ENCODE results near the gene LAMA5.
A peak's percentile ranks its signal among the peaks of the same experiment; 100 is the strongest.
"Not testable (repeated sequence)": the region's sequence is repeated elsewhere in the genome, so short reads cannot be mapped to it uniquely, and the experiment has no call there.

Gene LAMA5

DNA sequence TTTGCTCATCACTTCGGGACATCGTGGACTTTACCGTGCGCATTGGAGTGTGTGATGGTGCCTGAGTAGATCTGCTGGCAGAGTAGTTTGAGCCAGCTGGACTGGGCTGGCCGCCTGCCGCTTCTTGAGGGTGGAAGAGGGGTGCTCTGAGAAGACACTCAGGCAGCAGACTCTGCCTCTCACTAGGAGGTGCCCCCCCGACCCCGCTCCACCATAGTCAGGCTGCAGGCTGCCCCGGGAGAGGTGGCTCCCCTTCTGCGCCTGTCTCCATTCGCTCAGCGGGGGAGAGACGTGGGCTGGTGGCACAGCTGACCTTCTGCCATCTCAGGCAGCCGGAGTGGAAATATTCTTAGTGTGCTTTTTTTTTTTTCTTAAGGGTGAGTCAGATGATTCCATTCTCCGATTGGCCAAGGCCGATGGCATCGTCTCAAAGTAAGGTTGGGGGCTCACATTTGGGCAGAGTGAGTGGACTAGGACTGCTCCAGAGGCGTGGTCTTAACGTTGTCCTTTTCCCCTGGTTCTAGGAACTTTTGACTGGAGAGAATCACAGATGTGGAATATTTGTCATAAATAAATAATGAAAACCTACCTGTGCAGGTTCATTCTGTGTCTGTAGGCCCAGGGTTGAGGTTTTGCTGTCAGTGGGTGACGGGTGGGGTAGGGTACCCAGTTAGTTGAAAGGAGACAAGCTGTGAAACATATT lies 21.0 kb upstream of the LAMA5 start:
- peak; percentile 20 for DNase-seq

DNA sequence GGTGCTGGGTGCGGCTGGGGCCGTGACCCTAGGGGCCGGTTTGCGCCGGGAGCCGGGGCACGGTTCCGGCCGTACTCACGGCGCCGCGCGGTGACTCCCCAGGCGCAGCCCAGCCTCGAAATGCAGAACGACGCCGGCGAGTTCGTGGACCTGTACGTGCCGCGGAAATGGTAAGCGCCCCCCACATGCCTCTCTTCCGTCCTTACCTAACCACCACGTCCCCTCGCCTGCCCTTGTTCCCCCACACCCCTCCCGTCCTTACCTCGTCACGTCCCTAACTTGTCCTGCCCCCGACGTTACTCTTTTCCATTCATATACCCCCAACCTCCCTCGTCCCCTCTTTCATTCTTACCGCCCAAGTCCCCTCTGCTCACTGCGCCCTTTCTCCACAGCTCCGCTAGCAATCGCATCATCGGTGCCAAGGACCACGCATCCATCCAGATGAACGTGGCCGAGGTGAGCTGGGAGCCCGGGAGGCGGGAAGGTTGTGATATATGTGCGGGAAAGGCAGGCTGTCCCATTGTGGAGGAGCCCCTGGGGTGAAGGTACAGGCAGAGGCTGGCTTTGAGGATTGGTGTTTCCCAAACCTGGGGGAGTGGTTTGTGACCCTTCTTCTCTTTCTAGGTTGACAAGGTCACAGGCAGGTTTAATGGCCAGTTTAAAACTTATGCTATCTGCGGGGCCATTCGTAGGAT lies 20.3 kb upstream of the LAMA5 start:
- peak; percentile 43 for DNase-seq

DNA sequence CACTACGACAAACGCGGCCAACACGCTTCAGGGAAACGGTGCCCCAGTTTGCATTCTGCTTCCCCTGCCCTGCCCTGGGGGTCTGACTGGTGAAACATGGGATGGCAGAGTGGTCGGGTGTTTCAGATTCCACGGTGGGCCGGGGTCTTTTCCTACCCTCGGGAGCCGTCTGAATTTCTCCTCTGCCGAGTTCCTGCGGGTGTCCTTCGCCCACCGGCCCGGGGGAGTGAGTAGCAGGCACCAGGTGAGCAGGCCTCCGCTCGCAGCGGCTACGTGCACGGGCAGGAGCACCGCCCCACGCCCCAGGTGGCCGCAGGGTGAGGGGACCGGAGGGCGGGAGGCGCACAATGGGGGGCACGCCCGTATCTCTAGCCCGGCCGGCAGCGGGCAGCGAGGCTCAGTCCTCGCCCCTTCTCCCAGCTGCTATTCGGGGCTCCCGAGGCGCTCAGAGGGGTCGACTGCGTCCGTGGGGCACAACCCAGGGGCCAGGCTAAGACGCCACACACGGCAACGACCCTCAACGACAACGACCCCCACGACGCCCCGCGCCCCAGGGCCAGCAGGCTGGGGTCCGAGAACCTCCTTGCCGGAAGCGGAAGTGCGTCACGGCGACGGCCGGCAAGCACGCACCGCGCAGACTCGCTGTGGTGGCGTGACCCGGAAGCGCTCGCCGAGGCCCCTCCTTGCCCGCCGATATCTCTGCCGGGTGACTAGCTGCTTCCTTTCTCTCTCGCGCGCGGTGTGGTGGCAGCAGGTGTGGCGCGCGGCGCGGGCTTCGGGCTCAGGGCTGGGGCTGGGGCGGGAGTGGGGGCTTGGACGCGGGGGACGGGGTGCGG lies 19.5 kb upstream of the LAMA5 start, which contains the start of gene RPS21:
Gene RPS21 (plus strand): TSS at position 721 of the 836 bp plus-strand sequence. CDS start 236 bp downstream, outside the sequence.
- DNase-seq = peak; percentile 91

DNA sequence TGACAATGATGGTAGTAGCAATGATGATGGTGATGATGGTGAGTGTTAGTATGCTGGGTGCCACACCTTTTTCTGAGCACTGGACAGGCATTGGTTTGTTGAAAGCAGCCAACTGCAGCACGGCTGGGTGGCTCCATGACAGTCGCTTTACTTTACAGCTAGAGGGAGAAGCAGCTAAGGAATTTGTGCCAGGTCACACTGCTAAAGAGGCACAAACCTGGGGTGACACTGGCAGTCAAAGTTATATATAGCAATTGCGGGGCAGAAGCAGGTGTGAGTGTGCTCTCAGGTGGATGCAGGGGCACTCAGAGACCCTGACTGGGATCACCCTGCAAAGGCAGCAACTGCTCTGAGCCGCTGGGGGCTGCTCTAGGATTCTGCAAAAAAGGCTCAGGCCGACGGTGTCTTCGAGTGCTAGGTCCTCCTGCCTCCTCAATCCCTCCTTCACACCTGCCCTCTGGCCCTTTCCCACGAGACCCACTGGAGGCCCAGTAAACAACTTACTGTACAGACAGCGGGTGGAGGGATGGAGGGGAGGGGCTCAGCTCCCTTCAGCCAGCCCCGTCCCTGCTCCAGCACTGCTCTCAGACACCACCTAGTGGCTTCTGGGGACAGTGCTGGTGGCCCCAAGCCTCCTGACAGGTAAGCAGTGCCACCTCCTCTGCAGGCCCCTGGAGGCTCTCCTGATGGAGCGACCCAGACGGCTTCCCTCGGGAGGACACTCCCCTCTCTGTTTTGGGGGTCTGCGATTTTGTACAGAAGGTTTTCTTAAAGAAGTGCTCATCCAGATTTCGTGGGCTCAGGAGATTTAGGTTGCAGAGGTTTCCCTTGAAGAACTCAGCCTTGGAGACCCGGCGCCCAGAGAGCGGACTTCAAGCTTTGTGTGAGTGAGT lies 15.4 kb upstream of the LAMA5 start:
- peak; percentile 70 for DNase-seq

DNA sequence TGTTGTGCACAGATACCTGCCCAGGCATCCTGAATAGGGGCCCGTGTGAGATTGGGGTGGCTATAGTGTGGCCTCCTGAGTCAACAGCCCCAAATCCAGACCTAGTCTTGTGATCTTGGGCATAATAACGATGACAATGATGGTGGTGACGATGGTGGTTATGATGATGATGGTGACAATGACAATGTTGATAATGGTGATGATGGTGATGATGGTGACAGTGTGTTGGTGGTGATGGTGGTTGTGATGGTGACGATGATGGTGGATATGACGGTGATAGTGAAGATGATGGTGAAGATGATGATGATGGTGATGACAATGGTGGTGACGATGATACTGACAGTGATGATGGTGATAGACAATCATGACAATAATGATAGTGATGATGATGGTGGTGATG lies 14.7 kb upstream of the LAMA5 start:
- DNase-seq = no peak

DNA sequence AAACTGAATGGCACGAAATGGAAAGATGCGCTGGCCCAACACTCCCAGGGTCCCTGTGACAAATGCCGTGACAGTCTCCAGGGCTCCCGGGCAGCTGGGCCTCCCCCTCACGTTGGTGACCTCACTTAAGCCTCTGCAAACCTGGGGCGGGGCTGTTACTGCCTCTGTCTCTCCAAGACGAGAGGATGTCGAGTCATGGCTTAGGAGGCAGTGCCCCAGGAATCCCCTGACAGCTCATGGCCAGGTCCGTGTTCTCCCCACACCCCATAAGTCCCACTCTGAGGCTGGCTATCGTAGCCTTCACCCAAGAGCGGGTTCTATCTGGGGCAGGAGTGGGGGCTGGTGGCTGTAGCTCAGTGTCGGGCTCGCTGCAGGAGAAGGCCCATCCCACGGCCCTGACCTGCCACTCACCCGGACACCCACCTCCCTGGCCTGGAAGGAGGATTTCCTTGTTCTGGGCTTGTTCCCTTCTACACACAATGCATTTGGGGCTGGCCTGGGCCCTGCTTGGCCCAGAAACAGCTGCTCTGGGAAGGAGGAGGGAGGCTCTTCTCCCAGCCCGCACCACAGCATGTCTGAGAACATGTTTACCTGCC lies 14.2 kb upstream of the LAMA5 start:
- DNase-seq = no peak

DNA sequence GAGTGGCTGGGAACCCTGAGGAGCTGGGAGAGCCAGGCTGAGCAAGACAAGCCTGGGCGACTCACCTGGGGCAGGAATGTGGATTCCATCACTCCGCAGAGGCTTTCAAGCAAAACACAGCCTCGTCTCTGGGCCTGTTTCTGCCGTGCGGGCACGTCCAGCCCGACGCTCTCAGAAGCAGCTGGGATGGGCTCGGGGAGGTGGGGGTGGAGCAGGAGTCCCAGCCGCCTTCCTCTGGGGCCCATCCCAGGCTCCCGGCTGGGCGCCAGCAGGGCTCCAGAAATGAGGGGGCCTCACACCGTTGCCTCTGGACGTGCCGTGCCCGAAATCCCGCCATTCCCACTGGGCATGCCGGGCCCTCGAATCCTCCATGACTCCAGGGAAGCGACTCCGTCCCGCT lies 11.1 kb upstream of the LAMA5 start:
- no peak for DNase-seq

DNA sequence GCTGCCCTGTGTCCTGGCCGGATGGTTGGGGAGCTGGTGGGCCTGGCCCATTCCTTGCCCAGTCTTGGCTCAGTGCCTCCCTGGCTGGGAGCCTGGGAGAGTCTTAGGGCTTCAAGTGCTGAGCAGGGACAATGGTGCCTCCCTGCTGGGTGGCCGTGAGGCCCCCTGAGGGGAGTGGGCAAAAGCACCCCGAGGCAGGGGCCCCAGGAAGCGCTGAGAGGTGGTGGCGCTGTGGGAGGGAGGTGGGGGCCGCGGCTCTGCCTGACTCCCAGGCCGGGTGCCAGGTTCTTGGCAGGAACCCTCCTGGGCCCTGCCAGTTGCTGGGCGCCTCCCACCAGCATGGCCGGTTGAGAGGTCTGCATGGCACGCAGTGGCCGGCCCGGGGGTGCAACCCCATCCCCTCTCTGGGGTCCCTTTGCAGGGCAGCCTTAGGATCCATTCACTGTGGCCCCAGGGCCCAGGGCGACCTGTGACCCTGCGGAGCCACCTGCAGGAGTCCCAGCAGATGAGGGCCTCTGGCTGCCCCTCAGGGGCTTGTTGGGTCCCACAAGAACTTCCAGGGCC lies 10.6 kb upstream of the LAMA5 start:
- no peak for DNase-seq

DNA sequence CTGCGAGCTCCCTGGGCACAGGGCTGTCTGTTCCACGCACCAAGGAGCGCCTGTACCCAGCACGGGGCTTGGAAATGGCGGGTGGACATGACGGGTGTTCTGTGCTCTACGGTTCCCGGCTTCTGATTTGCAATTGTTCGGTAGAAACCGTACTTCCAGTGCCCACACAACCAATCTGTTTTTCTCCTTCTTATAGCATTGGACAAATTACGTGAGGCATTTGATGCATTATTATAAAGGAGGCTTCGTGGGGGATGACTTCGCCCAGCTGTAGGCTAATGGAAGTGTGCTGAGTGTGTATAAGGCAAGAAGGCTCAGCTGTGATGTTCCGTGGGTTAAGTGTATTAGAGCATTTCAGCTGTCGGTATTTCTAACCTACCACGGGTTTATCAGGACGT lies 10.0 kb upstream of the LAMA5 start:
- no peak for DNase-seq

DNA sequence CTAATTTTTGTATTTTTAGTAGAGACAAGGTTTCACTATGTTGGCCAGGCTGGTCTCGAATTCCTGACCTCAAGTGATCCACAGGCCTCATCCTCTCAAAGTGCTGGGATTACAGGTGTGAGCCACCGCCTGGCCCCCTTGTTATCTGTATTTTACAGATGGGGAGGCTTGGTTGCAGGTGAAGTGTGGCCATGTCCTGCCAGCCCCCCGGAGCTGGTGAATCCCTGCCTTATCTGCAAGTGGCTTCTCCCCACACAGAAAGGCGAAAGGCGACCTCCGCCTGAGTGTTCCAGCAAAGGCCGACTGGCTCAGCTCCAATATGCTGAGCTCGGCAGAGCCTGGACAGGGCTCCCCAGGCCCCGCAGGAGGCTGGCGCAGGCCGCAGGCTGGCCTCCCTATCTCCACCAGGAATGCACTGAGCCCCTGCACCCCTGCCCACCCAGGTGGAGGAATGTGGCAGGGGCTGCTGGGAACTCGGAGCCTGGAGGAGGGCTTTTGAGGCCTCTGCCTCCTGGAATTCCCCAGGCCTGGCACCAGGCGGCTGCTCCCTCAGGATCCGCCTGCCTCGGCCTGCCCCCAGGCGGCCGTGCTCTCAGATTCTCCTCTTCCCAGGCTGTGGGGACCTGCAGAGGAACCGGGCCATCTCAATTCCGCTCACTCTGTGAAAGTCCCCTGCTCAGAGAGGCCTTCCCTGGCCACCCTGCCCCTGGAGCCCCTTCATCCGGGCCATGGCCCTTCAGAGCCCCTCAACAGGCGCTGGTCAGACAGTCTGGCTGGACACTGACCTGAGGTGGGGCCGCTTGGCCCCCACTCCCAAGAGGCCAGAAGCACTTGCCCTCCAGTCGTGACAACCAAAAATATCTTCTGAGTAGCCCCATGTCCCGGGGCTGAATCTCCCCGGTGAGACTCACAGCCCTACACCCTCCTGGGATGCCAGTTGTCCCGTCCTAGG lies 9.3 kb upstream of the LAMA5 start:
- no peak for DNase-seq

DNA sequence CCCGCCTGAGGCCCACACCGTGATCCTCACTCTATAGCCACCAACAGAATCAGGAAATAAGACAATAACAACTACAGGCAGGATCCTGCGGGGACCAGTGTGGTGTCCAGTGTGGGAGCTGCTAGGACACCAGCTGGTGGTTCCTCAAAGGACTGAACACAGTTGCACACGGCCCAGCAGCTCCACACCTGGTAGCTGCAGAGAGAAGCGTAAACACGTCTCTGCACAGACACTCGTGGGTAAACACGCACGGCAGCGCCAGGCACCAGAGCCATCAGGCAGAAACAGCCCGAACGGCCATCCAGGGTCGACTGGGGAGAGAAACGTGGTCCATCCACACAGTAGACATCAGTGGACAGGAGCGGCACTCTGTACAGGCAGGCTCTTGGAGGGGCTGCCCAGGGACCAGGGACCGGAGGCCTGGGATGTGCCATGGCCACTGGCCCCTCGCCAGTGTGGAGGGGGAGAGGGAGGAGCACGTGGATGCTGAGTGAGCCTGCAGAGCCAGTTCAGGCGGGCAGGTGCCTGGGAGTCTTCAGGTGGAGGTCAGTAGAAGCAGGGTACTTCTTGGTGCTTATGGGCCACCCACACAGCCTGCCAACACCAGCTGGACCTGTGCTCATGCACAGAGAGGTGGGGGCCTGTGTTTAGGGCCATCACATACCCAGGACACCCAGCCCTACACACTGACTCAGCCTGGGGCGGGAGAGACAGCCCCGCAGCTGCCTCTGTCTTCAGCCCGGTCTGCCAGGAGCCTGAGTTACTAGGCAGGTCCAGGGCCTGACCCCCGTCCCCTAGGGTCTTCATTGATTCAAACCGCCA lies 7.4 kb upstream of the LAMA5 start:
- no peak for DNase-seq

DNA sequence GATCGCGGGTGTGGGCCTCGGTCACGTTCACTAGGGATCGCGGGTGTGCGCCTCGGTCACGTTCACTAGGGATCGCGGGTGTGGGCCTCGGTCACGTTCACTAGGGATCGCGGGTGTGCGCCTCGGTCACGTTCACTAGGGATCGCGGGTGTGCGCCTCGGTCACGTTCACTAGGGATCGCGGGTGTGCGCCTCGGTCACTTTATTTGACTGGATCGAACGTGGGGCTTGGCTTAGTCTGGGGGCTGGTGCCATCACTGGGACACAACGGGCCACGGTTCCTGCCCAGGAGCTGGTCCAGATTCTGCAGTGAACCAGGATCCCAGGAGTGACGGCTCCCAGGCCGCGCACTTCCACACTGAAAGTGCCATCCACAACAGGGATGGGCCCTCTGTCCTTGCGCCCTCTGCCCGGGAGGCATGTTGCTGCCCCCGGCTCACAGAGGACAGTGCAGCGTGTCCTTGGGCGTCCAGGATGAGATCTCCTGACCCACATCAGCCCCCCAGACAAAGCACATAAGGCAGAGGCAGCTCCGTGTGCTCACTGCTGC lies 6.6 kb upstream of the LAMA5 start:
- not testable (repeated sequence) for DNase-seq

DNA sequence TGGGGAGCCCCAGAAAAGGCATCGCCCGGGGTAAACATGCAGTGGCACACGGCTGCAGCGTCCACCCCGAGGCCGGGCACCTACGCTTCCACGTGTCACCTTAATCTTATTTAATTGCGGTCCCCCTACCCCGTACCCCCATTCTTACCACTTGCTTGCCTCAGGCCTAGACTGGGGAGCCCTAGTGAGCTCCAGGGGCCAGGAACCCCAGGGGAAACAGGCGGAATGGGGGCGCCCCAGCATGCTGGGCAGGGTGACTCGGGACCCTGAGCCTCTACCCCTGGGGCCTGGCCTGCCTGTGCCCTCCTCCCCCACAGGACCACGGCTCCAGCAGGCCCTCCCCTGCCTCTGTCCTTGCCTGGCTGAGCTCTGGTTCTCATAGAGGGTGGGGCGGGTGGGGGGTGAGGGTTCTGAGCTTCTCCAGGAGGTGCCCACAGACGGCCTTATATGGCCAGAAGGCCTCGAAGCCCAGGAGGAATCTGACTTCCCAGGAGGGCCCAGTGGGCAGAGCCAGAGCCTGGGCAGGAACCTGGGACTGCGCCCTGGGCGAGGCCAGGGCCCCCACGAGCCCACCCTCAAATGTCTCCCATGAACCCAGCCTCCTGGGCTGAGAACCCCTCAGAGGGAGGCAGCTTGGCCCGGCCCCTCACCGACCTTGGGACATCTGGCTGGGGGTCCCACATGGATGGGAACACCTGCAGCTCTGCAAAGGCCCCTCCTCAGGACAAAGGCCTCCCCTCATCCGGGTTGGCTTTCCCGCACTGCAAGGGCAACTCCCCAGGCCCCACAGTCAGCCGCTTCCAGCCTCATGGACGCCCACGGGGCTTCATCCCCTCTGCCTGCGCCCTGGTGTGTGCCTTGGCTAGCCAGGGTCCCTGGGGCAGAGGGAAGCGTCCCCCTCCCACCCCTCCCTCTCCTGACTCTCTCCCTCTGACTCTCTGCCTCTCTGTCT lies 5.2 kb upstream of the LAMA5 start:
- no peak for DNase-seq

DNA sequence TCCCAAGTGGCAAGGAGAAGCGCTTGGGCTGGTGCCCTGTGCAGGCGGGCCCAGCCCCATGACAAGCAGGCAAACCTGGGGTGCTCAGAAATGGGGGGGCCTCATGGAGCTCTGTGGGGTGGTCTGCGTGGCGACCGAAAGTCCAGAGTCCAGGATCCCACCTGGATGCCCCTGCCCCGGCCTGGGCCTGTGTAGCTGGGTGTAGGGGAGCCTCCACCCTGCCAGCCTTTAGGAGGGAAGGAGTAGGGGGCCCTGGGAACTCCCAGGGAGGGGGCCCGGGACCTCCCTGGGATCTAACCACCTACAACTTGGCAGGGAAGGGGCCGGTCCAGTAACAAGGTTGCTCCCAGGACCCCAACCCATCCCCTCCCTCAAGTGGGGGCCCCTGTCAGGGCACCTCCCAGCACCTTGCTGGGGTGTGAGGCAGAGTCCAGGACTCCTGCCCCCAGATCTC lies 4.5 kb upstream of the LAMA5 start:
- DNase-seq = no peak

DNA sequence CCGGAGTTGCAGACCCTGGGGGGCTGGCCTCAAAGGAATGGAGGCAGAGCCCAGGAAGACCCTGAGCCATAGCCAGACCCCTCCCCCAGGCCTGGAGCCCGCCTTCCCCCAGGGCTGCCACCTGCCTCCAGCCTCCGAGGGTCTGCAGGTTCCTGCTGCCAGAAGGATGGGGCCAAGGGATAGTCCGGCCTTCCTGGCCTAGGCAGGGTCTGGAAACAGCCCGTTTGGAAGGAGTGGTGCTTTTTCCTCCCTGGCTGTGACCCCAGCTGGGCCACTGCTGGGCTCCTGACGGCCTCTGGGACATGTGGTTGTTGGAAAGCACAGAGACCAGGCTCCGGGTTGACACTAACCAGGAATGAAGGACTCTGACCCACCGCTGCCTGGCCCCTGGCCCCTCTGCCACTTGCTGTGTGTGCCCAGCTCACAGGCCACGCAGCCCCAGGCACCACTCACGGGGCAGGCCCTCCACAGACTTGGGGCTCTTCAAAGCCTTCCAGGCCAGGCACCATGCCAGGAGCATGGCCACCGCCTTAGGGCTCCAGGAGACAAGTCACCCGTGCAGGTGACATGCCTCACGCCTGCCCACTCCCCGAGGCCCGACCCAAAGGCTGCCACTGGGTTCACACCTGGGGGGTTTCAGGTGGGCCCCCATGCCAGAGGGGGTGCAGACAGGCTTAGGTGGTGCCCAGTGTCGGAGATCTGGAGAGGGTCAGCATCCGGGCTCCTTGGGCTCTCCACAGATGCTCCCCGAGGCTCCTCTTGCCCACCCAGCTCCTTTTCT lies 3.9 kb upstream of the LAMA5 start:
- DNase-seq = no peak

DNA sequence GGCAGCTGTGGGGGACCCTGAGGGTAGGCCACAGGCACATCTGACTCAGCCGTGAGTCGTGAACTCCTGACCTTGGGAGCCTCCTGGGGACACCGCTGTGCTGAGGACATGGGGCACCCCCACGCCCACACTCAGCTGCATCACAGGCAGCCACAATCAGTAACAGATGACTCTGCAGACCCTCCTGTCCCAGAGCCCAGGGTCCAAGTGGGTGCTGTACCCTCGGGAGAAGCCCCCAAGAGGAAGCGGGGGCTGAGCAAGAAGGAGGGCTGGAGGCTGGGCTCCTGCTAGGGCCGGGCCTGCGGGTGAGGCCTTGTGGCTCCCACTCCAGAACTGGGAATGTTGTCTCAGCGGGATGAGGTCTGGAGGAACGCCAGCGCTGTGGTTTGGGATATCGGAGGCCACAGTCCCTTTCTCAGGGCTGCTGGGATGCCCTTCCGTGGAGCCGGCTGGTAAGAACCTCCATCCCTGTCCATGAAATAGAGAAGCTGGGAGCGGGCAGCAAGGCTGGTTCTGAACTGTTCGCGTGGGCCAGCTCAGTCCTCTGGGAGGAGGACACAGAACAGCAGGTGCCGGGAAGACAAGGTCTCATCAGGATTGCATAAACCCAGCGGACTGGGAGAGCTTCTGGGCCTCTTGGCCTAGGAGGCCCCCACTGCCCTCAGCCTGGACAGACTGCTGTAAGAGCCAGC lies 3.1 kb upstream of the LAMA5 start:
- peak; percentile 22 for DNase-seq

DNA sequence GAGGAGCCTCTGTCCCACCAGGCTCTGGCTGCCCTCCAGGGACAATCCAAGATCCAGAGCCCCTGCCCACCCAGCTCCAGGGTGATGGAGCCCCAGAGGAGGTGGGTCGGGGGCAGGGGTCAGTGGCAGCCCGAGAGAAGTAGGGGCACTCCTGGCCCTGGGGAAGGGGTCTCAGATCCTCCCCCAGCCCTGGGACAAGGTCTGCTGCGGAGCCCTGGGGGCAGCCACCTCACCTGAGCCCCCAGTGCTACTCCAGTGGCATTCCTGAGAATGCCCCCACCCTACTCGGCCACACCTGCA lies 2.7 kb upstream of the LAMA5 start:
- DNase-seq = no peak

All from stimulated activated naive CD4-positive, alpha-beta T cell treated with Interleukin-2 at 50 U/mL for 16 hours (primary cell).